Liver (tissue), 9 donors: Measurements from ENCODE around the gene NEFH. TPM values are rescaled to one million over a fixed set of nuclear protein-coding genes. Genes with fewer than 3 reads are reported as not detected.
"Not testable (repeated sequence)": the region's sequence is repeated elsewhere in the genome, so short reads cannot be mapped to it uniquely, and the experiment has no call there.

Source experiments
- DNase-seq: peaks from one replicate; pipeline ENCODE4 v3.0.0-alpha.2; 2017; ENCODE audit warnings: low spot score
- H3K27ac ChIP-seq, 2 donors: one replicate each; pipeline ENCODE4 v1.7.0; 2013; ENCODE audit warnings: inconsistent platforms in 2 of 2, low read length in 2 of 2, control low read depth in 1 of 2, low read depth in 1 of 2, mild to moderate bottlenecking in 1 of 2
- H3K27me3 ChIP-seq, 4 donors: one replicate each; pipeline versions ENCODE4 v1.6.1 to v1.7.0; 2013; ENCODE audit warnings: low read length in 3 of 4, inconsistent platforms in 1 of 4, mild to moderate bottlenecking in 1 of 4, moderate library complexity in 1 of 4; ENCODE audit not compliant: control insufficient read depth in 4 of 4, insufficient read depth in 4 of 4
- H3K36me3 ChIP-seq, 4 donors: one replicate each; pipeline versions ENCODE4 v1.6.1 to v1.7.0; 2013; ENCODE audit warnings: low read length in 3 of 4, mild to moderate bottlenecking in 3 of 4, low read depth in 1 of 4, moderate library complexity in 1 of 4; ENCODE audit not compliant: control insufficient read depth in 4 of 4, insufficient read depth in 3 of 4
- H3K4me1 ChIP-seq, 4 donors: one replicate each; pipeline versions ENCODE4 v1.6.1 to v1.7.0; 2013; ENCODE audit warnings: low read length in 3 of 4, mild to moderate bottlenecking in 3 of 4, moderate library complexity in 1 of 4; ENCODE audit not compliant: control insufficient read depth in 4 of 4, insufficient read depth in 4 of 4
- H3K4me3 ChIP-seq, 3 donors: one replicate each; pipeline versions ENCODE4 v1.6.1 to v1.7.0; 2013; ENCODE audit warnings: low read length in 3 of 3, control low read depth in 1 of 3, low read depth in 1 of 3, mild to moderate bottlenecking in 1 of 3
- H3K9ac ChIP-seq, 2 donors: one replicate each; pipeline ENCODE4 v1.7.0; 2013; ENCODE audit warnings: low read length in 2 of 2, mild to moderate bottlenecking in 2 of 2, moderate library complexity in 2 of 2, control low read depth in 1 of 2, low read depth in 1 of 2
- H3K9me3 ChIP-seq, 4 donors: one replicate each; pipeline versions ENCODE4 v1.6.1 to v1.7.0; 2013; ENCODE audit warnings: low read length in 3 of 4; ENCODE audit not compliant: control insufficient read depth in 4 of 4
- EGR1 ChIP-seq, 2 donors: IDR thresholded peaks; 2 replicates each; pipeline ENCODE4 v1.6.1; 2016 to 2018; ENCODE audit warnings: antibody characterized with exemption in 2 of 2, low read depth in 2 of 2
- FOXA1 ChIP-seq: IDR thresholded peaks from 2 replicates; pipeline ENCODE4 v1.6.1; 2016; ENCODE audit warnings: antibody characterized with exemption
- FOXA2 ChIP-seq: IDR thresholded peaks from 2 replicates; pipeline ENCODE4 v1.6.1; 2016; ENCODE audit warnings: antibody characterized with exemption
- GABPA ChIP-seq, 2 donors: IDR thresholded peaks in 1 of 2; conservative IDR thresholded peaks in 1 of 2; 2 replicates each; pipeline ENCODE4 v1.6.1; 2016; ENCODE audit warnings: antibody characterized with exemption in 2 of 2, mild to moderate bottlenecking in 1 of 2, moderate library complexity in 1 of 2
- HNF4A ChIP-seq, 2 donors: conservative IDR thresholded peaks; 2 replicates each; pipeline ENCODE4 v1.6.1; 2016; ENCODE audit warnings: antibody characterized with exemption in 2 of 2, mild to moderate bottlenecking in 2 of 2
- HNF4G ChIP-seq: IDR thresholded peaks from 2 replicates; pipeline ENCODE4 v1.6.1; 2016; ENCODE audit warnings: antibody characterized with exemption
- MAX ChIP-seq: IDR thresholded peaks from 2 replicates; pipeline ENCODE4 v1.6.1; 2016; ENCODE audit warnings: antibody characterized with exemption
- WGBS: extraction: QIAGEN DNeasy Blood & Tissue Kit; methylation state at CpG from one replicate; pipeline ENCODE4 v1.1.7; 2013; 5-methylcytosine and 5-hydroxymethylcytosine counted together
- polyA plus RNA-seq, 2 donors: library from polyadenylated mRNA; stranded (reverse) in 1 of 2; unstranded in 1 of 2; fragments of 200-250 nt in 1 of 2; fragments of >200 nt in 1 of 2; fragmentation: Nextera tagmentation in 1 of 2; extraction: Ambion mirVana in 1 of 2; gene quantifications; one replicate each; pipeline versions ENCODE4 v1.2.1 to v1.2.3, GENCODE V29; 2013 to 2015
- total RNA-seq, 2 donors: library from RNA; depleted of rRNA; stranded (reverse); fragments of >200 nt; gene quantifications; one replicate each; pipeline ENCODE4 v1.2.3, GENCODE V29; 2014
- TF ChIP-seq, protein P1 (sequence below): fragments of 150-350 bp; IDR thresholded peaks from 2 replicates; pipeline ENCODE4 v1.5.1; 2017; ENCODE audit warnings: improper control_type of control experiment, low read depth, low read length; ENCODE audit not compliant: missing input control
- TF ChIP-seq, protein P2 (sequence below): IDR thresholded peaks from 2 replicates; pipeline ENCODE4 v1.6.1; 2016; ENCODE audit warnings: antibody characterized with exemption, mild to moderate bottlenecking
- TF ChIP-seq, protein P3 (sequence below): IDR thresholded peaks from 2 replicates; pipeline ENCODE4 v1.6.1; 2016; ENCODE audit warnings: antibody characterized with exemption
- donor health status: healthy.
- donor health status: healthy.
- donor health status: healthy.
- donor health status: healthy.
- donor health status: healthy.

The NEFH gene
- total and polyA plus RNA-seq, 4 donors = 0.04 to 1.6 (median 0.21) TPM

DNA sequence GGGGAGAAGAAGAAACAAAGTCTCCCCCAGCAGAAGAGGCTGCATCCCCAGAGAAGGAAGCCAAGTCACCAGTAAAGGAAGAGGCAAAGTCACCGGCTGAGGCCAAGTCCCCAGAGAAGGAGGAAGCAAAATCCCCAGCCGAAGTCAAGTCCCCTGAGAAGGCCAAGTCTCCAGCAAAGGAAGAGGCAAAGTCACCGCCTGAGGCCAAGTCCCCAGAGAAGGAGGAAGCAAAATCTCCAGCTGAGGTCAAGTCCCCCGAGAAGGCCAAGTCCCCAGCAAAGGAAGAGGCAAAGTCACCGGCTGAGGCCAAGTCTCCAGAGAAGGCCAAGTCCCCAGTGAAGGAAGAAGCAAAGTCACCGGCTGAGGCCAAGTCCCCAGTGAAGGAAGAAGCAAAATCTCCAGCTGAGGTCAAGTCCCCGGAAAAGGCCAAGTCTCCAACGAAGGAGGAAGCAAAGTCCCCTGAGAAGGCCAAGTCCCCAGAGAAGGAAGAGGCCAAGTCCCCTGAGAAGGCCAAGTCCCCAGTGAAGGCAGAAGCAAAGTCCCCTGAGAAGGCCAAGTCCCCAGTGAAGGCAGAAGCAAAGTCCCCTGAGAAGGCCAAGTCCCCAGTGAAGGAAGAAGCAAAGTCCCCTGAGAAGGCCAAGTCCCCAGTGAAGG, 9.2 kb downstream of the NEFH start:
- not testable (repeated sequence) for H3K9me3 ChIP-seq, DNase-seq, H3K4me1 ChIP-seq, H3K27me3 ChIP-seq, H3K4me3 ChIP-seq, H3K36me3 ChIP-seq, H3K27ac ChIP-seq, H3K9ac ChIP-seq
- 84% methylated on average over 8 of the region's 8 CpGs for WGBS

DNA sequence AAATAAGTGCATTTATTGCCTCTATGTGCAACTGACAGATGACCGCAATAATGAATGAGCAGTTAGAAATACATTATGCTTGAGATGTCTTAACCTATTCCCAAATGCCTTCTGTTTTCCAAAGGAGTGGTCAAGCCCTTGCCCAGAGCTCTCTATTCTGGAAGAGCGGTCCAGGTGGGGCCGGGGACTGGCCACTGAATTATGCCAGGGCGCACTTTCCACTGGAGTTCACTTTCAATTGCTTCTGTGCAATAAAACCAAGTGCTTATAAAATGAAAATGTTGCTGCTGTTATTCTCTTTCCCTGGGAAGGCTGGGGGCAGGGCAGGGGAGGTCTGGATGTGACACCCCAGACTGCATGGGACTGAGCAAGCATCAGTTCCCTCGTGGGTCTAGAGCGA, 11.0 kb downstream of the NEFH start:
- H3K36me3 ChIP-seq = no peaks in the 10 kb centered on the region
- WGBS = 86% methylated on average over 6 of the region's 6 CpGs
- H3K9me3 ChIP-seq = peaks cover 0 to 2% (median 0%) of the 10 kb centered on the region in 4 donors
- no peaks in the 10 kb centered on the region for H3K4me1 ChIP-seq
- TF ChIP-seq GABPA (IDR thresholded peaks at IDR 0.05 in 1 of 2, conservative IDR thresholded peaks at IDR 0.05 in 1 of 2) (no peak), FOXA1 (no peak), FOXA2 (no peak), EGR1 (IDR thresholded peaks at IDR 0.05; ENCODE audit: low read depth in 2 of 2) (no peak), MAX (no peak), HNF4A (conservative IDR thresholded peaks at IDR 0.05) (no peak)
- TF ChIP-seq, protein P1, sequence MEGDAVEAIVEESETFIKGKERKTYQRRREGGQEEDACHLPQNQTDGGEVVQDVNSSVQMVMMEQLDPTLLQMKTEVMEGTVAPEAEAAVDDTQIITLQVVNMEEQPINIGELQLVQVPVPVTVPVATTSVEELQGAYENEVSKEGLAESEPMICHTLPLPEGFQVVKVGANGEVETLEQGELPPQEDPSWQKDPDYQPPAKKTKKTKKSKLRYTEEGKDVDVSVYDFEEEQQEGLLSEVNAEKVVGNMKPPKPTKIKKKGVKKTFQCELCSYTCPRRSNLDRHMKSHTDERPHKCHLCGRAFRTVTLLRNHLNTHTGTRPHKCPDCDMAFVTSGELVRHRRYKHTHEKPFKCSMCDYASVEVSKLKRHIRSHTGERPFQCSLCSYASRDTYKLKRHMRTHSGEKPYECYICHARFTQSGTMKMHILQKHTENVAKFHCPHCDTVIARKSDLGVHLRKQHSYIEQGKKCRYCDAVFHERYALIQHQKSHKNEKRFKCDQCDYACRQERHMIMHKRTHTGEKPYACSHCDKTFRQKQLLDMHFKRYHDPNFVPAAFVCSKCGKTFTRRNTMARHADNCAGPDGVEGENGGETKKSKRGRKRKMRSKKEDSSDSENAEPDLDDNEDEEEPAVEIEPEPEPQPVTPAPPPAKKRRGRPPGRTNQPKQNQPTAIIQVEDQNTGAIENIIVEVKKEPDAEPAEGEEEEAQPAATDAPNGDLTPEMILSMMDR = no peak
- TF ChIP-seq, protein P2, sequence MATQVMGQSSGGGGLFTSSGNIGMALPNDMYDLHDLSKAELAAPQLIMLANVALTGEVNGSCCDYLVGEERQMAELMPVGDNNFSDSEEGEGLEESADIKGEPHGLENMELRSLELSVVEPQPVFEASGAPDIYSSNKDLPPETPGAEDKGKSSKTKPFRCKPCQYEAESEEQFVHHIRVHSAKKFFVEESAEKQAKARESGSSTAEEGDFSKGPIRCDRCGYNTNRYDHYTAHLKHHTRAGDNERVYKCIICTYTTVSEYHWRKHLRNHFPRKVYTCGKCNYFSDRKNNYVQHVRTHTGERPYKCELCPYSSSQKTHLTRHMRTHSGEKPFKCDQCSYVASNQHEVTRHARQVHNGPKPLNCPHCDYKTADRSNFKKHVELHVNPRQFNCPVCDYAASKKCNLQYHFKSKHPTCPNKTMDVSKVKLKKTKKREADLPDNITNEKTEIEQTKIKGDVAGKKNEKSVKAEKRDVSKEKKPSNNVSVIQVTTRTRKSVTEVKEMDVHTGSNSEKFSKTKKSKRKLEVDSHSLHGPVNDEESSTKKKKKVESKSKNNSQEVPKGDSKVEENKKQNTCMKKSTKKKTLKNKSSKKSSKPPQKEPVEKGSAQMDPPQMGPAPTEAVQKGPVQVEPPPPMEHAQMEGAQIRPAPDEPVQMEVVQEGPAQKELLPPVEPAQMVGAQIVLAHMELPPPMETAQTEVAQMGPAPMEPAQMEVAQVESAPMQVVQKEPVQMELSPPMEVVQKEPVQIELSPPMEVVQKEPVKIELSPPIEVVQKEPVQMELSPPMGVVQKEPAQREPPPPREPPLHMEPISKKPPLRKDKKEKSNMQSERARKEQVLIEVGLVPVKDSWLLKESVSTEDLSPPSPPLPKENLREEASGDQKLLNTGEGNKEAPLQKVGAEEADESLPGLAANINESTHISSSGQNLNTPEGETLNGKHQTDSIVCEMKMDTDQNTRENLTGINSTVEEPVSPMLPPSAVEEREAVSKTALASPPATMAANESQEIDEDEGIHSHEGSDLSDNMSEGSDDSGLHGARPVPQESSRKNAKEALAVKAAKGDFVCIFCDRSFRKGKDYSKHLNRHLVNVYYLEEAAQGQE = no peak
- no peak overlapping the region for H3K9ac ChIP-seq
- no peak overlapping the region for H3K4me3 ChIP-seq
- H3K27ac ChIP-seq = no peak overlapping the region
- DNase-seq = no peak
- H3K27me3 ChIP-seq = no peaks in the 10 kb centered on the region

DNA sequence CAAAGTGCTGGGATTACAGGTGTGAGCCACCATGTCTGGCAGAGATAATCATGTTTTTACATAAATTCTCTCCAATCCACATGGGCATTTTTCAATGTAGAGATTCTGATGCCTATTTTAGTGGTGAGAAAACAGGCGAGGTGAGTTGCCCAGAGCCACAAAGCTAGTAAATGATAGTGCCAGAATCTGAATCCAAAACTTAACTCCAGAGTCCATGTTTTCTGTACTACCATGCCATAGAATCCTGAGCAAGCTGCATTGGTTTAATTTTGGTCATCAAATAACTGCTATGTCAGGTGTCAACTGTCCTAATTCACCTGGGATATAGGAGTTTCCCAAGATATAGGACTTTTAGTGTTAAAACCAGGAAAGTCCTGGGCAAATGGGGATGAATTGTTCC, 13.6 kb downstream of the NEFH start:
- Histone ChIP-seq H3K4me1 (no peaks in the 10 kb centered on the region), H3K27ac (no peak overlapping the region), H3K9me3 (peaks cover 0 to 2% (median 0%) of the 10 kb centered on the region in 4 donors), H3K9ac (no peak overlapping the region), H3K4me3 (no peak overlapping the region), H3K27me3 (no peaks in the 10 kb centered on the region), H3K36me3 (no peaks in the 10 kb centered on the region)
- 97% methylated on average over 1 of the region's 1 CpG for WGBS
- no peak for DNase-seq
- no peak for TF ChIP-seq MAX
- no peak for TF ChIP-seq HNF4G
- TF ChIP-seq, protein P3, sequence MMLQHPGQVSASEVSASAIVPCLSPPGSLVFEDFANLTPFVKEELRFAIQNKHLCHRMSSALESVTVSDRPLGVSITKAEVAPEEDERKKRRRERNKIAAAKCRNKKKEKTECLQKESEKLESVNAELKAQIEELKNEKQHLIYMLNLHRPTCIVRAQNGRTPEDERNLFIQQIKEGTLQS = no peak
